PC-3 (cell line): Measurements from ENCODE around the gene ATP5ME.

Experiments used
- EZH2phosphoT487 ChIP-seq: fragments of 300-600 bp; sonication (generic); IDR thresholded peaks from 2 replicates; pipeline ENCODE4 v1.6.1; 2018; ENCODE audit warnings: mild to moderate bottlenecking, antibody characterized with exemption, low read length, borderline replicate concordance
- TF ChIP-seq, protein P1 (sequence below): fragments of 300-600 bp; sonication (generic); conservative IDR thresholded peaks from 2 replicates; pipeline ENCODE4 v1.5.1; 2017; ENCODE audit warnings: antibody characterized with exemption, low read depth, mild to moderate bottlenecking, low read length

DNA sequence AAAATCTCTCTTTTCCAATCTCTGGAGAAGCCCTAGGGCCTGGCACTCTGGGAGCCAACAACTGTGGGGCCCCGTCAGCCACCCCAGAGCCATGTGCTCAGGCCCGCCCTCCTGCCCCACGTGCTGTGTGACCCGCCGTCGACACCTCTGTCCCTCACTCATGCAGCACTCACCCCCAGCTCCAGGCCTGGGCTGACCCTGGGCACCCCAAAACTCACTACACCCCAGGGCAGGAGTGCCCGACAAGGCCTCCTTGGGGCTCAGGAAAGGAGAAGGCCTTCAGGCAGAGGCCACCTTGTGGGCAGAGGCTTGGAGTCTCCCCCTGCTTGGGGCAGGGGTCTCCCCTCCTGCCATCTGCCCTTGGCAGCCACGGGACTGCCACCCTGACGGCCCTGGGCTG lies 6.0 kb upstream of the ATP5ME start:
- TF ChIP-seq, protein P1, sequence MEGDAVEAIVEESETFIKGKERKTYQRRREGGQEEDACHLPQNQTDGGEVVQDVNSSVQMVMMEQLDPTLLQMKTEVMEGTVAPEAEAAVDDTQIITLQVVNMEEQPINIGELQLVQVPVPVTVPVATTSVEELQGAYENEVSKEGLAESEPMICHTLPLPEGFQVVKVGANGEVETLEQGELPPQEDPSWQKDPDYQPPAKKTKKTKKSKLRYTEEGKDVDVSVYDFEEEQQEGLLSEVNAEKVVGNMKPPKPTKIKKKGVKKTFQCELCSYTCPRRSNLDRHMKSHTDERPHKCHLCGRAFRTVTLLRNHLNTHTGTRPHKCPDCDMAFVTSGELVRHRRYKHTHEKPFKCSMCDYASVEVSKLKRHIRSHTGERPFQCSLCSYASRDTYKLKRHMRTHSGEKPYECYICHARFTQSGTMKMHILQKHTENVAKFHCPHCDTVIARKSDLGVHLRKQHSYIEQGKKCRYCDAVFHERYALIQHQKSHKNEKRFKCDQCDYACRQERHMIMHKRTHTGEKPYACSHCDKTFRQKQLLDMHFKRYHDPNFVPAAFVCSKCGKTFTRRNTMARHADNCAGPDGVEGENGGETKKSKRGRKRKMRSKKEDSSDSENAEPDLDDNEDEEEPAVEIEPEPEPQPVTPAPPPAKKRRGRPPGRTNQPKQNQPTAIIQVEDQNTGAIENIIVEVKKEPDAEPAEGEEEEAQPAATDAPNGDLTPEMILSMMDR: no peak
- no peak for TF ChIP-seq EZH2phosphoT487
